GM12892 (cell line): Measurements from ENCODE around the gene RSU1.

Source experiments
- POLR2A ChIP-seq: IDR thresholded peaks from 2 replicates; pipeline ENCODE4 v1.6.1; 2011; ENCODE audit warnings: low read depth, low read length, control low read depth
- TAF1 ChIP-seq: IDR thresholded peaks from 2 replicates; pipeline ENCODE4 v1.6.1; 2011; ENCODE audit warnings: low read depth, mild to moderate bottlenecking, control low read depth, low read length, borderline replicate concordance

DNA sequence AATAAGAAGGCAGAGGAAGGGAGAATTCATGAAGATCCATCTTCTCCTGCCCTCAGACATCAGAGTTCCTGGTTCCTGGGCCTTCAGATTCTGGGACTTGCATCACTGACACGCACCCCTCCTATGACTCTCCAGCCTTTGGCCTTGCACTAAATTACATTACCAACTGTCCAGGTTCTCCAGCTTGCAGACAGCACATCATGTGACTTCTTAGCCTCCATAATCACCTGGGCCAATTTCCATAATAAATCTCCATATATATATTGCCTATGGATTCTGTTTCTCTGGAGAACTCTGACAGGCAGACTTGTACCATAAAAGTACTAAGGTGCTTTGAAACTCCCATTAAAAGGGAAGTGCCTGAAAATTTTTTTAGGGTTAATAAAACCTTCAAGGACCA, 23.2 kb downstream of the RSU1 start:
- TF ChIP-seq TAF1 (no peak), POLR2A (no peak)
